HG02884 (cell line): ENCODE data around the gene MYOF.

Experiments used
- ATAC-seq: cut with Tn5 transposase; IDR thresholded peaks from one replicate; pipeline ENCODE4 v1.9.1; 2021; ENCODE audit warnings: mild to moderate bottlenecking, moderate library complexity; ENCODE audit not compliant: unreplicated experiment

MYOF gene

GRCh38 chr10:93482145-93482834, at the start of gene MYOF:
Gene MYOF, minus strand, starts transcription at chr10:93482334. Its CDS starts 140 bp downstream, at chr10:93482194.
- ATAC-seq: peak; percentile 85

- no peak for ATAC-seq
Measured at GRCh38 chr10:93518531-93518930, 36.4 kb upstream of the MYOF start.

GRCh38 chr10:93516006-93516380, 33.9 kb upstream of the MYOF start:
- no peak for ATAC-seq

- ATAC-seq: no peak
Measured at GRCh38 chr10:93515071-93516005, 33.2 kb upstream of the MYOF start.

GRCh38 chr10:93514521-93514920, 32.4 kb upstream of the MYOF start:
- ATAC-seq: no peak

GRCh38 chr10:93513091-93513490, 31.0 kb upstream of the MYOF start:
- ATAC-seq: no peak

- ATAC-seq: no peak
Measured at GRCh38 chr10:93512565-93512964, 30.4 kb upstream of the MYOF start.

- ATAC-seq: no peak
Measured at GRCh38 chr10:93509816-93510215, 27.7 kb upstream of the MYOF start.

GRCh38 chr10:93505075-93505474, 22.9 kb upstream of the MYOF start:
- no peak for ATAC-seq

GRCh38 chr10:93503075-93503474, 20.9 kb upstream of the MYOF start:
- ATAC-seq: peak; percentile 84

GRCh38 chr10:93501650-93502049, 19.5 kb upstream of the MYOF start:
- no peak for ATAC-seq

GRCh38 chr10:93498166-93498565, 16.0 kb upstream of the MYOF start:
- no peak for ATAC-seq

- peak; percentile 99 for ATAC-seq
Measured at GRCh38 chr10:93496322-93497041, 14.3 kb upstream of the MYOF start, which contains the start of gene CEP55. Gene CEP55, plus strand, starts transcription at chr10:93496612. Its CDS starts 3,440 bp downstream, at chr10:93500052.

- peak; percentile 17 for ATAC-seq
Measured at GRCh38 chr10:93495654-93496321, 13.7 kb upstream of the MYOF start.

- ATAC-seq: no peak
Measured at GRCh38 chr10:93494494-93494893, 12.4 kb upstream of the MYOF start.

GRCh38 chr10:93493162-93493561, 11.0 kb upstream of the MYOF start:
- ATAC-seq: no peak

GRCh38 chr10:93491602-93492121, 9.5 kb upstream of the MYOF start:
- no peak for ATAC-seq

- ATAC-seq: no peak
Measured at GRCh38 chr10:93488956-93489528, 6.9 kb upstream of the MYOF start.

- no peak for ATAC-seq
Measured at GRCh38 chr10:93485690-93486089, 3.6 kb upstream of the MYOF start.

- ATAC-seq: no peak
Measured at GRCh38 chr10:93481637-93482144, 443 bp downstream of the MYOF start.
